HUES64 (cell line): ENCODE measurements around the gene CYP1A2.

Experiments used
- H3K27ac ChIP-seq: 2 replicates; pipeline ENCODE4 v1.7.0; 2013; ENCODE audit warnings: low read depth, low read length, inconsistent platforms
- H3K27me3 ChIP-seq: 2 replicates; pipeline ENCODE4 v1.6.1; 2013; ENCODE audit warnings: mild to moderate bottlenecking, low read length; ENCODE audit not compliant: insufficient read depth
- H3K36me3 ChIP-seq: 2 replicates; pipeline ENCODE4 v1.6.1; 2013; ENCODE audit warnings: mild to moderate bottlenecking, low read length; ENCODE audit not compliant: insufficient read depth
- H3K4me1 ChIP-seq: 2 replicates; pipeline ENCODE4 v1.6.1; 2013; ENCODE audit warnings: mild to moderate bottlenecking, low read length, moderate library complexity; ENCODE audit not compliant: insufficient read depth
- H3K4me3 ChIP-seq: 2 replicates; pipeline ENCODE4 v1.5.1; 2013; ENCODE audit warnings: mild to moderate bottlenecking, low read length, moderate library complexity
- H3K9ac ChIP-seq: 2 replicates; pipeline ENCODE4 v1.6.1; 2013; ENCODE audit warnings: mild to moderate bottlenecking, low read depth, low read length
- H3K9me3 ChIP-seq: 2 replicates; pipeline ENCODE4 v1.6.1; 2013; ENCODE audit warnings: low read depth, low read length; ENCODE audit not compliant: insufficient read depth
- WGBS: fragments of 150-250, 120-280 bp; methylation state at CpG from one replicate; pipeline ENCODE4 v1.1.7; 2013; ENCODE audit warnings: missing lambda C conversion rate; 5-methylcytosine and 5-hydroxymethylcytosine counted together

Gene CYP1A2

DNA sequence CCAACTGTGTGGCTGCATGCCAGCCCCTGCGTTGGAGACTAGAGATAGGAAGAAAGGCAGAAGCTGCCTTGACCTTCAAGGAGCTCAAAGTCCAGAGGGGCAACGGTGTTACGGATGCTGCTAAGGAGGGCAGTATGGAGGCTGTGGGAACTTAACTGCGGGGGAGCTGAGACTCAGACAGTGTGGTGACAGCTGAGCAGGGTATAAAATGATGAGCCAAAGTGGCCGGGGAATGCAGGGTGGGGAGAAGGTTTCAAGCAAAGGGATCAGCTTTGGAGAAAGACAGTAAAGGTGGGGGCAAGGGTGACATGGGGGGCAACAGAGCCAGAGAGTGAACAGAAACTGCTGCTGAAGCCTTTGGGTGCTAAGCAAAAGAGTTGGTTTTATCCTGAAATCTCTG is 6.2 kb upstream of the CYP1A2 start:
- Histone ChIP-seq H3K9ac (no peak overlapping the region), H3K4me3 (no peak overlapping the region), H3K27me3 (peaks cover 9% of the 10 kb centered on the region; the same call in 1 of the 2 replicates), H3K9me3 (no peaks in the 10 kb centered on the region), H3K27ac (no peak overlapping the region), H3K4me1 (no peaks in the 10 kb centered on the region), H3K36me3 (no peaks in the 10 kb centered on the region)
- WGBS, result 87% methylated on average over 5 of the region's 5 CpGs

DNA sequence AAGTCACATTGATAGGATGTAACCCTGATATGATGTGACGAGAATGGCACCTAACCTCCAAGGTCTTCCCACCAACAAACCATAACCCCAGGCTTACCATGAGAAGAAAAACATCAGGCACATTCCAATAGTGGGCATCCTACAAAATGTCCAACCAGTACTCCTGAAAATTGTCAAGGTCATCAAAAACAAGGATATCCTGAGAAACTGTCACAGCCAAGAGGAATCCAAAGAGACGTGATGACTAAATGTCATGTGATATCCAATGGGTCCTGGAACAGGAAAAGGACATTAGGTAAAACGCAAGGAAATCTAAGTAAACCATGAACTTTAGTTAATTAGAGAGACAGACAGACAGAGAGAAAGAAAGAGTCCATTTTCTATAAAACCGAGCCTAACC is 2.3 kb upstream of the CYP1A2 start:
- H3K9ac ChIP-seq, result no peak overlapping the region
- no peak overlapping the region for H3K4me3 ChIP-seq
- WGBS, result 84% methylated on average over 4 of the region's 4 CpGs
- no peak overlapping the region for H3K27ac ChIP-seq
- no peaks in the 10 kb centered on the region for H3K36me3 ChIP-seq
- H3K9me3 ChIP-seq, result no peaks in the 10 kb centered on the region
- H3K27me3 ChIP-seq, result peaks cover 37% of the 10 kb centered on the region; the same call in 1 of the 2 replicates
- H3K4me1 ChIP-seq, result no peaks in the 10 kb centered on the region

DNA sequence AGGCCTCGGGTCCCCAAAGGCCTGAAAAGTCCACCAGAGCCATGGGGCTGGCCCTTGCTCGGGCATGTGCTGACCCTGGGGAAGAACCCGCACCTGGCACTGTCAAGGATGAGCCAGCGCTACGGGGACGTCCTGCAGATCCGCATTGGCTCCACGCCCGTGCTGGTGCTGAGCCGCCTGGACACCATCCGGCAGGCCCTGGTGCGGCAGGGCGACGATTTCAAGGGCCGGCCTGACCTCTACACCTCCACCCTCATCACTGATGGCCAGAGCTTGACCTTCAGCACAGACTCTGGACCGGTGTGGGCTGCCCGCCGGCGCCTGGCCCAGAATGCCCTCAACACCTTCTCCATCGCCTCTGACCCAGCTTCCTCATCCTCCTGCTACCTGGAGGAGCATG is 1.2 kb downstream of the CYP1A2 start:
- Histone ChIP-seq H3K36me3 (no peaks in the 10 kb centered on the region), H3K4me1 (no peaks in the 10 kb centered on the region), H3K9me3 (no peaks in the 10 kb centered on the region), H3K27ac (no peak overlapping the region), H3K27me3 (peaks cover 52% of the 10 kb centered on the region; the same call in 1 of the 2 replicates), H3K4me3 (no peak overlapping the region), H3K9ac (no peak overlapping the region)
- 95% methylated on average over 20 of the region's 20 CpGs for WGBS

DNA sequence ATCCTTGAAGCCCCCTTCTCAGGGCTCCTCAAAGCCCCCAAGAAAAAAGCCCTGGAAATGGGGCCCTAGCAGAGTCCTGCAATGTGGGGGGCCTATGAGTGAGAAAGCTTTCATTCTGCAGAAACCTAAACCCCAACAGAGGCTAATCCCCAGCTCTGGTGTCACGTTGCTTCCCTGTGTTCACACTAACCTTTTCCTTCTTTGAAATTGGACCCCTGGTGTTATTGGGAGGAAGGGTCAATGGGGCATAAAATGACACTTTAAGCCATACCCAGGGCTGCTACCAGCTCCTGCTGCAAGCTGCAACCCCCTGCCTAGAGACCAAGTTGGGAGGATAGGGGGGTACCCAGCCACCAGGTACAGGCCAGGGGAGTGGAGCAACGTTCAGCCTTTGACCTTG is 2.1 kb downstream of the CYP1A2 start:
- no peaks in the 10 kb centered on the region for H3K36me3 ChIP-seq
- H3K4me1 ChIP-seq, result no peaks in the 10 kb centered on the region
- H3K4me3 ChIP-seq, result no peak overlapping the region
- 47% methylated on average over 1 of the region's 2 CpGs for WGBS
- H3K27ac ChIP-seq, result no peak overlapping the region
- H3K9ac ChIP-seq, result no peak overlapping the region
- peaks cover 48% of the 10 kb centered on the region; the same call in 1 of the 2 replicates for H3K27me3 ChIP-seq
- H3K9me3 ChIP-seq, result no peaks in the 10 kb centered on the region

DNA sequence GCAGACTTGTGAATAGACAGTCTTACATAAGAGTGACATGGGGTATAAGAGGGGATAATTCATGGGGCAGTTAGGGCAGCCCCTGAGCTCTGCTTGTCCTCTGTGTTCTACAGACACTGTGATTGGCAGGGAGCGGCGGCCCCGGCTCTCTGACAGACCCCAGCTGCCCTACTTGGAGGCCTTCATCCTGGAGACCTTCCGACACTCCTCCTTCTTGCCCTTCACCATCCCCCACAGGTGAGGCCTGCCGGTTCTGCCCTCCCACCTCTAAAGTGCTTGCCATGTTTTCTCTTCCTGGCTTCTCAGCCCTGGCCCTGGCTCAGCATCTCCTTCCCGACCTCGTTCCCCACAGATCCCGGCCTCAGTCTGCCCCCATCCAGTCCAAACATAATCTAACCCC is 3.4 kb downstream of the CYP1A2 start:
- H3K36me3 ChIP-seq, result no peaks in the 10 kb centered on the region
- H3K9me3 ChIP-seq, result no peaks in the 10 kb centered on the region
- peaks cover 43% of the 10 kb centered on the region; the same call in 1 of the 2 replicates for H3K27me3 ChIP-seq
- no peak overlapping the region for H3K4me3 ChIP-seq
- 82% methylated on average over 8 of the region's 8 CpGs for WGBS
- no peak overlapping the region for H3K27ac ChIP-seq
- H3K4me1 ChIP-seq, result no peaks in the 10 kb centered on the region
- H3K9ac ChIP-seq, result no peak overlapping the region

DNA sequence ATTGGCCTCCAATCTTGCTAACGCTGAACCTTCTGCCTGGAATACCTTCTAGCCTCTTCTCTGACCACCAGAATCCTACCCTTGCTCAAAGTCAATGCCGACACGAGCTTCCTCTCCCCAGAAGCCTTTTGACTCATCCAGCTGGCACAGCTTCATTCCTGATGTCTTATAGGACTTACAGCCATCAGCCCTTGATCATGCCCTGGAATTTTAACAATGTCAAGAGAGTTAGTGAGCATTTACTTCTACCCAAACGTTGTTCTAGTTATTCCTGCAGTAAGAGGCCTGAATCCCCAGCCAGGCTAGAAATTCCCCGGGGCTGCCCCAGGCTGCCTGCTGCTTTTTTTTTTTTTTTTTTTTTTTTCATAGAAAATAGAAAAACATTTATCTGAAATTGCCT is 3.9 kb downstream of the CYP1A2 start:
- no peaks in the 10 kb centered on the region for H3K36me3 ChIP-seq
- no peak overlapping the region for H3K9ac ChIP-seq
- no peaks in the 10 kb centered on the region for H3K9me3 ChIP-seq
- H3K27me3 ChIP-seq, result peaks cover 43% of the 10 kb centered on the region; the same call in 1 of the 2 replicates
- H3K4me1 ChIP-seq, result no peaks in the 10 kb centered on the region
- H3K27ac ChIP-seq, result no peak overlapping the region
- H3K4me3 ChIP-seq, result no peak overlapping the region
- 76% methylated on average over 4 of the region's 5 CpGs for WGBS

DNA sequence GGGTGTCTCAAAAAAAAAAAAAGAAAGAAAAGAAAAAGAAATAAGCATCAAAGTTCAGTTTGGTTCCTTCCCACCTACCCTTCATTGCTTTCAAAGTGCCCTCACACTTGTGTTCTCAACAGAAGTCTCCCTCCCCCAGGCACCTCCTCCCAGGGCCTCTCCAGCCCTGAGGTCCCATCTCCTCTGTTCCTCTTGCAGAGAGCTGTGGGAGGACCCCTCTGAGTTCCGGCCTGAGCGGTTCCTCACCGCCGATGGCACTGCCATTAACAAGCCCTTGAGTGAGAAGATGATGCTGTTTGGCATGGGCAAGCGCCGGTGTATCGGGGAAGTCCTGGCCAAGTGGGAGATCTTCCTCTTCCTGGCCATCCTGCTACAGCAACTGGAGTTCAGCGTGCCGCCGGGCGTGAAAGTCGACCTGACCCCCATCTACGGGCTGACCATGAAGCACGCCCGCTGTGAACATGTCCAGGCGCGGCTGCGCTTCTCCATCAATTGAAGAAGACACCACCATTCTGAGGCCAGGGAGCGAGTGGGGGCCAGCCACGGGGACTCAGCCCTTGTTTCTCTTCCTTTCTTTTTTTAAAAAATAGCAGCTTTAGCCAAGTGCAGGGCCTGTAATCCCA is 6.1 kb downstream of the CYP1A2 start:
- Histone ChIP-seq H3K27me3 (peaks cover 29% of the 10 kb centered on the region; the same call in 1 of the 2 replicates), H3K4me1 (no peaks in the 10 kb centered on the region), H3K36me3 (no peaks in the 10 kb centered on the region), H3K9me3 (no peaks in the 10 kb centered on the region), H3K27ac (no peak overlapping the region), H3K4me3 (no peak overlapping the region), H3K9ac (no peak overlapping the region)
- 93% methylated on average over 20 of the region's 20 CpGs for WGBS

DNA sequence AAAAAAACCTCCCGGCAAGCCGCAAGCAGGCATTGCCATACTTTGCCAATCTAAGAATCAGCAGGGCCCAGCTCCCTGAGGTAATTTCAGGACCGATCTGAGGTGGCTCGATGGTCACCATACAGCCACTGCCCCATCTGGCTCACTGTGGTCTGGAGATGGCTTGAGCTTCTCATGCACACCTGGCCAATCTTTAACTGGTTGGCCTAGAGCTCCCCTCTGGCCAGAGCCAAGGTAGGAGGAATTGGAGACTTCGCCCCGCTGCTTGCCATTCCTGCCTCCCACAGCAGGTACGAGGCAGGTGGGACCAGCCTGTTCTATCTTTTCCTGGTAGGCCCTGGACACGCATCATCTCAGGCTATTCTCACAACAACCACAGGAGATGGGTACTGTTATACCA is 10.1 kb downstream of the CYP1A2 start:
- Histone ChIP-seq H3K4me1 (no peaks in the 10 kb centered on the region), H3K4me3 (no peak overlapping the region), H3K27ac (no peak overlapping the region), H3K36me3 (no peaks in the 10 kb centered on the region), H3K9me3 (no peaks in the 10 kb centered on the region), H3K9ac (no peak overlapping the region), H3K27me3 (no peaks in the 10 kb centered on the region; the same call in 1 of the 2 replicates)
- 94% methylated on average over 8 of the region's 8 CpGs for WGBS

DNA sequence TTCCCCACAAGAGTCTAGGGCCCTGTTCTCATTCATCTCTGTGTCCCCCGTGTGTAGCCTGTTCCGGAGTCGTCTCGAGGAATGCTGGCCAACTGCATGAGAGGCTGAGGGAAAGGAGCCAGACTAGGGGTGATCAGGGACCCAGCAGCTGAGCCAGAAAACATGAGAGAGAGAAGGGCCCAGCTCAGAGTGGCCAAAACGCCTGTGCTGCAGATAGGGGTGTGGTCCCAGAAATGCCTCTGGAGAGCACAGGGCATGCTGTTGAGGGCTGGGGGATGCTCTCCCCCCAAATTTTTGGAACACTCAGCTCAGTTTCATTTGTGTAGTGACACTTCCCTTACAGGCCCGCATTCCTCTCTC is 14.1 kb downstream of the CYP1A2 start:
- Histone ChIP-seq H3K27me3 (no peaks in the 10 kb centered on the region; the same call in 1 of the 2 replicates), H3K9me3 (no peaks in the 10 kb centered on the region), H3K27ac (peak overlapping the region; percentile 54; the same call in 1 of the 2 replicates)

DNA sequence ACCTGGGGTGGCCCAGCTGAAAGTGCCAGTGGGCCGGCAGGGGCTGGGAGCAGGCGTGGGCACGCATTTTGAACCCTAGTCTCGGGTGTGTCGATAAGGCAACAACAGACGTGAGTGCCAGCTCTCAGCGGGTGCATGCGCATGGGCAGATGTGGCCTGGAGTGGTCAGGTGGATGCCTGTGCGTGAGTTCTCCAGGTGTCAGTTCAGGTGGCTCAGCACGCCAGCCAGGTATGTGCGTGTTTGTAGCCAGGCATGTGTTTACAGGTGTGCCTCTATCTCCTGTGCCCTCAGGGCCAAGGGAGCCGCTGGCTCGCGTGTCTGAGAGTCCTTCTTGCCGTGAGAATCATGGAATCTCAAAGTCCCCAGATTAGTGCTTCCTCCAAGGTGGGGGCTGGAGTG is 14.8 kb downstream of the CYP1A2 start:
- H3K9ac ChIP-seq, result no peak overlapping the region
- H3K9me3 ChIP-seq, result no peaks in the 10 kb centered on the region
- H3K4me3 ChIP-seq, result no peak overlapping the region
- 88% methylated on average over 15 of the region's 15 CpGs for WGBS
- H3K27ac ChIP-seq, result peak overlapping the region; percentile 54; the same call in 1 of the 2 replicates
- H3K4me1 ChIP-seq, result no peaks in the 10 kb centered on the region
- no peaks in the 10 kb centered on the region; the same call in 1 of the 2 replicates for H3K27me3 ChIP-seq
- no peaks in the 10 kb centered on the region for H3K36me3 ChIP-seq

More for the DNA sequence above, 14.1 kb downstream of the CYP1A2 start:
- WGBS, result 71% methylated on average over 6 of the region's 6 CpGs
- Histone ChIP-seq H3K9ac (no peak overlapping the region), H3K4me1 (no peaks in the 10 kb centered on the region), H3K4me3 (no peak overlapping the region), H3K36me3 (no peaks in the 10 kb centered on the region)

DNA sequence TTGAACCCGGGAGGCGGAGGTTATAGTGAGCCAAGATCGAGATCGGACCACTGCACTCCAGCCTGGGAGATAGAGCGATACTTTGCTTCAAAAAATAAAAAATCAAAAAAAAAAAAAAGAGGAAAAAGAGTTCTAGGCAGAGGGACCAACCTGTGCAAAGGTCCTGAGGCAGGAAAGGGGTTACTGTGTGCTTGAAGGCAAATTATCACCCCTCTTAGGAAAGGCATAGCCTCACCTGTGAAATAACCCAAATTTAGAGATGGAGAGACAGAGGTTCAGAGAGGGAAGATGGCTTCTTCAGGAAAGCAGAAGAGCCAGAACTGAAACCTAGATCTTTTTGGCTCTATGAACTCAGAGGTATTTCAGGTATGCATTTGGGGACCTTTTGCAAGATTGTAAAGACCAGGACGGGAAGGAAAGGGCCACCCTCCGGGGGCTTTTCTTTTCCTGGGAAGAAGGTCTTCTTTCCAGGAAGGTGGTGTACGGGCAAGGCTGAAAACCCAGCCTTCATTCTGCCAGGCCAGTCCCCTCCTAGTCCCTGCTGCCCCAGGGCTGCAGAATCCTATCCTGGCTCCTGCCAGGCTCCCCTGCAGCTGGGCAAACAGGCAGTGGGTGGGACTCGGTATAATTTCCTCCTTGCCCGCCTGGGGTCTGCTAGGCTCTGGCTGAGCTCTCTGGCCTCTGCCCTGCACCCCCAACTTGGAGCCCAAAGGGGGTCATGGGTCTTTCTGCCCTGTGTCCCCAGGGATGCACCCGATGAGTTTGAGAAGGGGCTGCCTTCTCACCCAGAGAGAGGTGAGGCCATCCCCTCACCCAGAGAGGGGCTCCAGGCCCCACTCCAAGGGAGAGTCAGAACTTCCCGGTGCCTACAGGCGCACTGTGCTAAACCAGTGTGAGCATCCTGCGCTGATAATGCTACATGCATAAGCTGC is 18.8 kb downstream of the CYP1A2 start:
- 0 out of 2 replicates have a peak overlapping the region, but pooled peaks have one; percentile 9 for H3K9ac ChIP-seq
- H3K27ac ChIP-seq, result no peak overlapping the region
- 87% methylated on average over 13 of the region's 14 CpGs for WGBS
- H3K36me3 ChIP-seq, result no peaks in the 10 kb centered on the region
- H3K4me1 ChIP-seq, result no peaks in the 10 kb centered on the region
- H3K27me3 ChIP-seq, result peaks cover 4% of the 10 kb centered on the region; the same call in 1 of the 2 replicates
- no peak overlapping the region for H3K4me3 ChIP-seq
- H3K9me3 ChIP-seq, result no peaks in the 10 kb centered on the region
